ENCODE results near the gene CYB561A3. TPM values are rescaled to one million over a fixed set of nuclear protein-coding genes. Genes with fewer than 3 reads are reported as not detected.

Gene CYB561A3
- total RNA-seq, 2 experiments from 2014 or later: 32.4 to 33.5 TPM

DNA sequence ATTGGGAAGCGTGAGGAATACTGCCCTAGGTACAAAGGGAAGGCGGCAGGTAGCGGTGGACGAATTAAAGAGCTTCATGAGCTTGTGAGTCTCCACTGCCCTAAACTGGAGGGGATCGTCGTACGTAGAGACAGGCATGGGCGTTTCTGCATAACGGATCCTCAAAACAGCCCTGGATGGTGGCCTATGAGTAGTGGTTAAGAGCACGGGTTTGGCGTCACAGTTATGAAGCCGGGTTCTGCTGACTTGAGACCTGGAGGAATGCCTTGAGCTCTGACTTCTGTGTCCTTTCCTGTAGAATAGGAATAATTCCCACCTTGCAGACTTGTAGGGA, 827 bp upstream of the CYB561A3 start:
- ChIA-PET POLR2A (interaction anchor here (0.8 to 6.5 kb wide), 18 partner anchors 8 to 447 kb away, joined by 3 to 59 read pairs (median 8); partner anchors contain the start of genes CPSF7, DDB1, SDHAF2 and TKFC), CTCF (interaction anchor here (1.0 to 16.8 kb wide), 9 partner anchors 9 to 83 kb away, joined by 4 to 181 read pairs (median 8); partner anchors contain the start of genes DDB1, TKFC and TMEM216)
- peaks cover 22% of the 10 kb centered on the region for H3K36me3 Mint-ChIP-seq (ENCODE audit: low read depth)
- no peaks in the 10 kb centered on the region for H3K27me3 Mint-ChIP-seq
- intact Hi-C loops (cut with micrococcal nuclease): loop anchor here (2.0 kb wide), 1 partner anchor 30 kb away; the partner anchor contains the start of genes DDB1 and TKFC
- peak overlapping the region; percentile 99 for H3K27ac Mint-ChIP-seq
- no peaks in the 10 kb centered on the region for H3K9me3 Mint-ChIP-seq
- TF ChIP-seq, protein P1, sequence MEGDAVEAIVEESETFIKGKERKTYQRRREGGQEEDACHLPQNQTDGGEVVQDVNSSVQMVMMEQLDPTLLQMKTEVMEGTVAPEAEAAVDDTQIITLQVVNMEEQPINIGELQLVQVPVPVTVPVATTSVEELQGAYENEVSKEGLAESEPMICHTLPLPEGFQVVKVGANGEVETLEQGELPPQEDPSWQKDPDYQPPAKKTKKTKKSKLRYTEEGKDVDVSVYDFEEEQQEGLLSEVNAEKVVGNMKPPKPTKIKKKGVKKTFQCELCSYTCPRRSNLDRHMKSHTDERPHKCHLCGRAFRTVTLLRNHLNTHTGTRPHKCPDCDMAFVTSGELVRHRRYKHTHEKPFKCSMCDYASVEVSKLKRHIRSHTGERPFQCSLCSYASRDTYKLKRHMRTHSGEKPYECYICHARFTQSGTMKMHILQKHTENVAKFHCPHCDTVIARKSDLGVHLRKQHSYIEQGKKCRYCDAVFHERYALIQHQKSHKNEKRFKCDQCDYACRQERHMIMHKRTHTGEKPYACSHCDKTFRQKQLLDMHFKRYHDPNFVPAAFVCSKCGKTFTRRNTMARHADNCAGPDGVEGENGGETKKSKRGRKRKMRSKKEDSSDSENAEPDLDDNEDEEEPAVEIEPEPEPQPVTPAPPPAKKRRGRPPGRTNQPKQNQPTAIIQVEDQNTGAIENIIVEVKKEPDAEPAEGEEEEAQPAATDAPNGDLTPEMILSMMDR (IDR thresholded peaks at IDR 0.05): no peak
- H3K4me1 Mint-ChIP-seq (ENCODE audit: low read depth): peaks cover 32% of the 10 kb centered on the region
- peak overlapping the region; percentile 99 for H3K4me3 Mint-ChIP-seq
- DNase-seq (peak; percentile 55), ATAC-seq (peak; percentile 21)

DNA sequence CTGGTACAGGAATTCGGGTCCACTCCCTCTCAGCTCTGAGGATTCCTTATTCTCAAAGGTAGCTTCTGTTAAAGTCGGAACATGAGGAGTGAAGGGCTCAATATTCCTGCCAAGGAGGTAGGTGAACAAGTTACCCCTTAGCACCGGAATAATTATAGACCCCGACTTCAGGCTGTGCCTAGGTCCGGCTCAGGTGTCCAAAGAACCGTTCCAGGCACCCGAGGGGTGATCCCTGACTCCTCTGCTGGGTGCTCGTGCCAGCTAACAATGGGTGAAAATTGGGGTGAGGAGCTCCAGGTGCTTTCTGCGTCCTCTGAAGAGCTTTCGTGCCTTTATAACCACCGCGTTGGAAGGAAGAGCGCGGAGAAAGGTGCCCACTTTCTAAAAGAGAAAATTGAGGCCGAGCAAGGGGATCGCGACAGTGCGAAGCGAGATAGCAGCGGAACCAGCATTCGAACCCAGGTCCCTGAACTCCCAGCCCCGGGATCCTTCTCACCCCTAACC, 393 bp downstream of the CYB561A3 start:
- H3K9me3 Mint-ChIP-seq: no peaks in the 10 kb centered on the region
- TF ChIP-seq, protein P1 (IDR thresholded peaks at IDR 0.05): no peak
- ATAC-seq: peak; percentile 1
- no peaks in the 10 kb centered on the region for H3K27me3 Mint-ChIP-seq
- ChIA-PET CTCF (interaction anchor here (0.6 to 16.8 kb wide), 8 partner anchors 13 to 84 kb away, joined by 3 to 181 read pairs (median 8); partner anchors contain the start of genes DDB1 and TKFC), POLR2A (interaction anchor here (0.8 to 6.5 kb wide), 19 partner anchors 9 to 456 kb away, joined by 3 to 59 read pairs (median 6); partner anchors contain the start of genes CPSF7, DDB1, SDHAF2 and TKFC)
- H3K27ac Mint-ChIP-seq: peak overlapping the region; percentile 99
- peaks cover 15% of the 10 kb centered on the region for H3K36me3 Mint-ChIP-seq (ENCODE audit: low read depth)
- intact Hi-C loops (cut with micrococcal nuclease): no loop called here
- H3K4me1 Mint-ChIP-seq (ENCODE audit: low read depth): peaks cover 40% of the 10 kb centered on the region
- H3K4me3 Mint-ChIP-seq: peak overlapping the region; percentile 99
- no peak for DNase-seq

DNA sequence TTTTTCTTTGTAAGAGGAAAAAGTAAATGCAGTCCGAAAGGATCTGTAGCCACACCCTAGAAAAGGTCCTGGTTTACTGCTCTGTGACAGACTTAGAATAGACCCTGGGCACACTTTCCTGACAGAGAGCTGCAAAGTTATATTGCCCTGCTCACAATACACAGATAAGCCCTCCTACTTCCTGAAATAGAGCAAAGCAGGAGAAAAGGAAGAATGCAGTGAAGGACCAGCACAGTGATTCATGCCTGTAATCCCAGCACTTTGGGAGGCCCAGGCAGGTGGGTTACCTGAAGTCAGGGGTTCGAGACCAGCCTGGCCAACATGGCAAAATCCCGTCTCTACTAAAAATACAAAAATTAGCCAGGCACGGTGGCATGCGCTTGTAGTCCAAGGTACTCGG, 2.2 kb downstream of the CYB561A3 start:
- CTCF ChIA-PET: interaction anchor here (0.7 to 16.8 kb wide), 4 partner anchors 21 to 87 kb away, joined by 3 to 181 read pairs (median 45); partner anchors contain the start of genes DDB1, TKFC and VWCE
- POLR2A ChIA-PET: interaction anchor here (0.6 to 6.5 kb wide), 8 partner anchors 10 to 69 kb away, joined by 3 to 59 read pairs (median 7); partner anchors contain the start of genes CPSF7, DDB1, SDHAF2 and TKFC
- ATAC-seq (no peak), DNase-seq (no peak)
- intact Hi-C loops (cut with micrococcal nuclease): no loop called here
- Mint-ChIP-seq H3K27me3 (no peaks in the 10 kb centered on the region), H3K4me1 (ENCODE audit: low read depth) (peaks cover 44% of the 10 kb centered on the region), H3K9me3 (no peaks in the 10 kb centered on the region), H3K4me3 (peak overlapping the region; percentile 99), H3K36me3 (ENCODE audit: low read depth) (peaks cover 15% of the 10 kb centered on the region), H3K27ac (no peak overlapping the region)
- TF ChIP-seq, protein P1 (IDR thresholded peaks at IDR 0.05): no peak

DNA sequence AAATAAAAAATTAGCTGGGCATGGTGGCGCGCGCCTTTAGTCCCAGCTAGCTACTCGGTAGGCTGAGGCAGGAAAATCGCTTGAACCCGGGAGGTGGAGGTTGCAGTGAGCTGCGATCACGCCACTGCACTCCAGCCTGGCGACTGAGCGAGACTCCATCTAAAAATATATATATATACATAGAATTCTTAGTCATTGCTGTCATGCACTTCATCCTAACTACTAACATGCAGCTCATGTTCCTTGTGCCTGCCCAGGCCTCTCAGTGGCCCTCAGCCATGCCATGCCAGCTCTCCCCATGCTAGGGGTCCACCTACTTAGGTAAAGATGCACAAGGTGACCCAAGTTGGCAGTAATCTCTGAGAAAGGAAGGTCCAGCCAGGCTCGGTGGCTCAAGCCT, 3.1 kb downstream of the CYB561A3 start:
- CTCF ChIA-PET: interaction anchor here (16.8 kb wide), 1 partner anchor 21 kb away, joined by 181 read pairs; the partner anchor contains the start of genes DDB1 and TKFC
- H3K27me3 Mint-ChIP-seq: no peaks in the 10 kb centered on the region
- TF ChIP-seq, protein P1 (IDR thresholded peaks at IDR 0.05): no peak
- H3K4me3 Mint-ChIP-seq: no peak overlapping the region
- intact Hi-C loops (cut with micrococcal nuclease): no loop called here
- POLR2A ChIA-PET: interaction anchor here (1.8 to 6.5 kb wide), 3 partner anchors 9 to 24 kb away, joined by 6 to 37 read pairs (median 8); no protein-coding TSS in a partner anchor
- H3K36me3 Mint-ChIP-seq (ENCODE audit: low read depth): peaks cover 14% of the 10 kb centered on the region
- no peak overlapping the region for H3K27ac Mint-ChIP-seq
- H3K9me3 Mint-ChIP-seq: no peaks in the 10 kb centered on the region
- DNase-seq (no peak), ATAC-seq (no peak)
- peaks cover 42% of the 10 kb centered on the region for H3K4me1 Mint-ChIP-seq (ENCODE audit: low read depth)

DNA sequence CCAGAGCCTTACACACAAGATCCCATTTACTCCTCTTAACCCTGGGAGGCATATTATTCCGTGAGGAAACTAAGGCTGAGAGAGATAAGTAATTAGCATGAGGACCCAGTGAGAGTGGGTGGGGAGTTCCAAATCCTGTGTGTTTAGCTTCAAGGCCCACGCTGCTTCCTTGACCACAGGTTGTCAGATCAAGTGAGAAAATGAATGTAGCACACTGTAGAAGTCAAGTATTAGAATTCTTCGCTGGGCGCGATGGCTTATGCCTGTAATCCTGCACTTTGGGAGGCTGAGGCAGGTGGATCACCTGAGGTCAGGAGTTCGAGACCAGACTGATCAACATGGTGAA, 3.8 kb downstream of the CYB561A3 start:
- Mint-ChIP-seq H3K27me3 (no peaks in the 10 kb centered on the region), H3K4me3 (no peak overlapping the region), H3K4me1 (ENCODE audit: low read depth) (peaks cover 35% of the 10 kb centered on the region), H3K27ac (no peak overlapping the region), H3K9me3 (no peaks in the 10 kb centered on the region), H3K36me3 (ENCODE audit: low read depth) (peaks cover 16% of the 10 kb centered on the region)
- ChIA-PET CTCF (interaction anchor here (1.4 to 16.8 kb wide), 3 partner anchors 20 to 103 kb away, joined by 3 to 181 read pairs (median 9); partner anchors contain the start of genes DDB1 and TKFC), POLR2A (interaction anchor here (0.8 to 1.8 kb wide), 3 partner anchors 24 to 453 kb away, joined by 3 to 6 read pairs (median 3); no protein-coding TSS in a partner anchor)
- TF ChIP-seq, protein P1 (IDR thresholded peaks at IDR 0.05): no peak
- ATAC-seq (no peak), DNase-seq (no peak)
- intact Hi-C loops (cut with micrococcal nuclease): no loop called here
